Islet of Langerhans (tissue), 1 donor: ENCODE data around the gene DACH1.
A peak's percentile ranks its signal among the peaks of the same experiment; 100 is the strongest.

Experiments
- FAIRE-seq: peaks from one replicate; lab custom pipeline; 2011; peaks lifted over from hg19 to GRCh38; lab: Jason Lieb, UNC

DACH1 gene

DNA sequence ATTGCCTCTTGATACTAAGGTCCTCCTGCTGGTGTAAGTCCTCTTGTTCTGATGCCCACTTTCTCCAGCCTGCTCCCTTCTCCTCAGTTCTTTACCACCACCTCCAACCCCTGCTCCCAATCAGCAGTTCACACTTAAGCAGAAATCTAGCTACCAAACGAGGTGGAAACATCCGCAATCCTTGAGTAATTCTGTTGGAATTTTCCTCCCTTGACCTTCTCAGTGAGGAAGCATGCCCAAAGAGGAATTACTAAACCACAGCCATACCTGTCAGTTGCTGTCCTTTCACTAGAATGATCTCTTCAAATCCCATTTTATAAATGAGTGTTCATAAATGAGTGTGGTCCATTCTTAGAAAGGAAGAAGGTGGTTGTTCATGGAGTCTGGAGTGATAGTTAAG is 289.9 kb downstream of the DACH1 start:
- no peak for FAIRE-seq

DNA sequence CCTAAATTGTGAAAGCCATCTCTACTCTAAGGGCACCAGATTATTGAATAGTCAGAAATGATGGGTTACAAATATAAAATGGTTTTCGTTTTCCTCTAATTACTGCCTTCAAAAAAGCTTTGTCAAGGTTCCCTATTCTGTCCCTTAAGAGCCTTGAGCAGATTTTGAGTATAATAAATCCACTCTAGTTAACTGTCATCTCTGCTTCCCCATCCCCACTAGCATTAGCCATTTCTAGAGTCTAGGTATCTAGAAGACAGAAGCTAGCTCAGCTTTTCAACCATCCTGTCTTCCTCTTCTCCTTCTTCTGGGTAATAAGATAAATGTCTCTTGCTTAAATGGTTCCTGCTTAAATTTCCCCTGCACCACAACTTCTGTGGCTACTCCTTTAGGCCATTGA is 290.4 kb downstream of the DACH1 start:
- no peak for FAIRE-seq

DNA sequence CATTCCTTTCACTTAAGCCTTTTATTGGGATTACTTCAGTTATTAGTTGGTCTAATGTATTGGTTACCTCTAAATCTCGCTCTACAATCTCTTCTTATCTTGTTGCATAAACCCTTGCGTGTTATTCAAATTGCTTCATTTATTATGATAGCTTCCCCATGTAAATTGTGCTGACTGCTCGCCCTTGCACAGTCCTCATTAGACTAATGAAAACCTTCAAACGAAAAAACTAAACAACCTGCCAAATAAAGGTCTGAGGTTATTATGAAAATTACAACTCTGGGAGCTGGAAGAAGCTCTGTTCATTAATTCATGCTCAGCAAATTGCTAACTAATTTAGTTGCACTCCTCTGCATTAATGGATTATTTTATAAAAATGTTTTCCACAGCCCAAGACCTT is 320.1 kb downstream of the DACH1 start:
- peak; percentile 70 for FAIRE-seq

DNA sequence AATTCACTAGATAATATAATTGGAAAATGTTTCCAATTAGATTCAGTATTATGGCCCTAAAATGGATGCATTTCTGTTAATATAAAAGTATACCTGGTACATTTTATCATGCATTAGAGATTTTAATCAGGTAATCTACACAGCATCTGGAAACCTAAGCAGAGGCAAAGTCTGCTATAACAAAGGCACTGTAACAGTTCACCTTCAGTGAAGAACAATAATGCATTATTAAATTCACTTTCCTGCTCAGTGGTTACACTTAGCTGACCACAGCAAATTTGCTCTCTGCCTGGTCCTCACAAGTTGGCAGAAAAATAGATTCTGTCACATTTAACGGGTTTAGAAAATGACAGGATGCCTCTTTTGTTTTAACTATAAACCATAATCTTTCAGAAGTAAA is 326.9 kb downstream of the DACH1 start:
- FAIRE-seq = peak; percentile 82

DNA sequence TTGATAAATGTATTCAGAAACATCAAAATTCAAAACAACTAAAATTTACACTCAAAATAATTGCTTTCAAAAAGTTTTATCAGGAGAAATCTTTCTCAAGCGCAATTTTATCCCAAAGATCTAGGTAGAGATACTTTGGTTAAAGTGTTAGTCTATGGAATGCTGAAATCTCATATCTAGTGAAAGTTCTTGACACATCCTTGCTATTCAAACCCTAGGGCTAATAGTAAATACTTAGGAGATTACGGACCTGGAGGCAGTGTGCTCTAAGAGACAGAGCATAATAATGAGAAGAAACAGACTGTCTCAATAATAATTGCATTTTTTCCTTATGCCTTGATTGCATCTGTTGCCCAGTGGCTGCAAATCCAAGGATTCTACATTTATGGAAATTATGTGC is 330.8 kb downstream of the DACH1 start:
- FAIRE-seq = peak; percentile 72

DNA sequence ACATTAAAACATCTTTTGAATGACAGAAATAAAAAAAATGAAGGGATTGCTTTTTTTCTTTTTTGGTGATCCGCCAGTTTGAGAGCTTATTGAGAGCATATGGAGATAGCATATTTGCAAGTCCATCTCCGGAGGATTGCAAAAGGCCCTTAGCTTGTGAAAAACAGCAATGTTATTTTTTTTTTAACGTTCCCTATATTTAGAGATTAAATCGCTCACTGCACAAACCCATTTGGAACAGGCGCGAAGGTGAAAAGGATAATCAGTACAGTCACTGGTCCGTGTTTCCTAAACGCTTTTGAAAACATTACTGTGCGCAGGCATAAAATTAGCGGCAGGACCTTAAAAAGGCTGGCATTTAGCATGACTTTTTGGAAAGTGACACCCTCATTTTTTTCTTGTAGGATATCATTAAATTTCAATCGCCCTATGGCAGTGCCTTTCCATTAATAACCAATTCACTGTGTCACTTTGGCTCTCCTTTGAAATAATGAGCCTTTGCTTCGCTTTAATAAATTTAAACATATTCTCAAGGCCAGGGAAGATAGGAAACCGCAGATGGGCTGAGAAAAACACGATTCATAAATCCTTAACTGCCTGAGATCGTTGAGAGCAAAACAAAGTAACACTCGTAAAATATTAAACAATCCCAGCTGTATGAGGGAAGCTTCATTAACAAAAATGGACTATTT is 342.2 kb downstream of the DACH1 start:
- no peak for FAIRE-seq

DNA sequence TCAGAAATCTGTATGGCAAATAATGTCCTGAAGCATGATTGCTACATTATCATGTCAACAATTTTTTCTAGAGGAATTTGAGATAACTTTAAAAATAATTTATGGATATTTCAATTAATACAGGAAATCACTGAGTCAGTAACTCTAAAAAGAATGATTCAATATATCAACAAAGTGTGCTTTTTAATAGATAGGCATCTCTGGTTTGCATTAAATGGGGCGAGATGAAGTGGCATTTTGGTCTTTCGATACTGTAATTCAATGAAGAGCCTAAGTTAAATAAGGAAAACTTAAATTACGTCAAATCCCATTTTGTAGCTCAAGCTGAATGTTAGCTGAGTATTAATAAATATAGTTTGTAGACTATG is 342.8 kb downstream of the DACH1 start:
- FAIRE-seq = peak; percentile 96

DNA sequence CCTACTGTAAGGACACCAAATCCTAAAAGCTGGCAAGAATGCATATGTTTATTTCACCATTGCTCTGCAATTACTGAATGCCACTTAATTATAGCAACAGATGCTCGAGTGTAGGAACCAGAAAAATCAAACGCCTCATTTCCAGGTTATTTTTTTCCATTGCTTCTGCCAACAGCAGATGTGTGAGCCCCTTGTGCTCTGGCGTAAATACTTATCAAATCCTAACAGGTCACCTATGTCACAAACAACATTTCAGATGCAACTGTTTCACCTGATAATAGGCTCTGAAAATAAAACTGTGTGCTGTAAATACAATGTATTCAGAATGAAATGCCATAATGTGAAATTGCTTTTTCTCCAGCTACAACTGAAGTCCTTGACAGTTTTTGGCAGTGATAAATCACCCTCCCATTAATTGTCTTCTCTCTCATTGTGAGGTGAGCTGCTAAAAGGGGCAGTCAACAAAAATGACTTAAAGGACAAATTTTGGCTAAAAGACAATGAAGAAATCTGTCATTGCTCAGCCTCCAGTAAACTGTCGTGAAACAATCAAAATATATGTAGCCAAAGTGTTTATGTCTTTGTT is 344.0 kb downstream of the DACH1 start:
- FAIRE-seq = peak; percentile 24

DNA sequence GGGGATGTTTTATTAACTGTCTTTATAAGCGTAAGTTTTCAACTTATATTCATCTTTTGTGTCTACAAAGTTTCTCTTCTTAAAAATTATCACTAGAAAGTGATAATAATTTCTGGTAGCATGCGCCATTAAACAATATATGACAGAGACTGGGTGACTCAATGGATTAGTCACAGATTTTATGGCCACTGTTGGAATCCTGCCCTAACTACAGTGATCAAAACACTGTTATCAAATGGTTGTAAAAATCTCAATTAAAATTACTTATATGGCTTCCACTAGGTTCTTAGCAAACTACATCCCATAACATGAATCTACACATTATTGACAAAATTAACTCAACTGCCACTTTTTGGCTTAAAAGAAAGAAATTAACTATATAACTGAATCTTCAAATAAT is 350.0 kb downstream of the DACH1 start:
- no peak for FAIRE-seq

DNA sequence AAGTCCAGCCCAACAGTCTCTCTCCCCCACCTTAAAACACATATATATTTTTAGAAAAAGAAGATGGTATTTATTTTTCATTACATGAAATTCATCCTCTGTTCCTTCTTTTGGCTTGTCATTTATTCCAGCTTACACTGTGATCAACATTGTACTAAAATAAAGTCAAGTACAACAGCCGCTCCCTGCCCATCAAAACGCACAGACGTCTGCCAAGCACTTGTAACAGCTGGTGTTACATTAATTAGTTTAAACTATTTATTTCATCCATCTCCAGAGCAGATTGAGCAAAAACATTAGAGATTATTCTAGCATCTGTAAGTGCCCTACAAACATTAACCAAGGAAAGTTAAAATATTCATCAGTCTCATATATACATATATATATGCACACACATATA is 350.5 kb downstream of the DACH1 start:
- no peak for FAIRE-seq

DNA sequence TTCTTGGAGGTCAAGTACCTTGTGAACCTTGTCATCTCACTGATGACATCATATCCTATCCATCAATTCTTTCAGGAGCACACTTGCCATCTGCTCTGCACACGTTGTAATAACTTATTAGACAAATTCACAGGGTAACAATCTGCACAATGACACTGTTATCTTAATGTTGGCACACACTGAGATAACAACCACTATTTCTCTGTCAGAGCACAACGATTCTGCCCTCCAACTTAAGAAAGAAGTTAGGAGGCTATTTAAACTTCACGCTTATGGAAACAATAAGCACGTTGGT is 351.3 kb downstream of the DACH1 start:
- FAIRE-seq = no peak

DNA sequence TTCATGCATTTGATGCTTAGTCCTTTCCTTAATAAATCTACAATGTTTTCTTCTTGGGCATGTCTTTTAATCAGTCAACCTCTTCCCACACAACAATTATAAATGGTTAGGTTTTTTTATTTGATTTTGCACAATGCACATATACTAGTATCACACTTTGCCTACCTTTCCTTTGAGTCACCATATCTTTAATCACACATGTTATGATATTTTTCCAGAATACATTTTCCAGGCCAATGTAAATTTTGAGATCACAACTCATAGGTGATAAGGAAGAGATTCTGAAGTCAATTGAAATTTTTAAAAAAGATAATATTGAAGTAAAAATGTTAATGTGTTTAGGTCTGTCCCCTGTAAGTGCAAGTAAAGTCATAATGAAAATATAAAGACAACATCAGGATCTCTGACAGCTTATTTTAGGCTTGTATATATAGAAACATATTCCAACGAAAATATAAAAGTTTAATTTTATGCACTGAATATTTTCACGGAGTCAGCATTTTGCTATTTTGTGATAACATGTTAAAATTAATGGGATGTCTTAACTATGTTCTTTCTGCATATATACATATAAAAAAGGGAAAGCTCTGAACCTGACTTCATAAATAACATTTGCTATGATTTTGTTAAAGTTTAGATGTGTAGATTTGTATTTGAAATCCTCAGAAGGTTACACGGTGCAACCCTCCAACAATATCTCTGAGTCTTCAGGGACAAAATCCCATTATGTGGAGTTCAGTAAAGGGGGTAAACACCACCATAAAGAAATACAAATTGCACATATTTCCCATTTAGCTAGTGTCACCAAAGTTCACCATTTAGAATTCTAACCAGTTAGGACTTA is 351.9 kb downstream of the DACH1 start:
- FAIRE-seq = peak; percentile 61

DNA sequence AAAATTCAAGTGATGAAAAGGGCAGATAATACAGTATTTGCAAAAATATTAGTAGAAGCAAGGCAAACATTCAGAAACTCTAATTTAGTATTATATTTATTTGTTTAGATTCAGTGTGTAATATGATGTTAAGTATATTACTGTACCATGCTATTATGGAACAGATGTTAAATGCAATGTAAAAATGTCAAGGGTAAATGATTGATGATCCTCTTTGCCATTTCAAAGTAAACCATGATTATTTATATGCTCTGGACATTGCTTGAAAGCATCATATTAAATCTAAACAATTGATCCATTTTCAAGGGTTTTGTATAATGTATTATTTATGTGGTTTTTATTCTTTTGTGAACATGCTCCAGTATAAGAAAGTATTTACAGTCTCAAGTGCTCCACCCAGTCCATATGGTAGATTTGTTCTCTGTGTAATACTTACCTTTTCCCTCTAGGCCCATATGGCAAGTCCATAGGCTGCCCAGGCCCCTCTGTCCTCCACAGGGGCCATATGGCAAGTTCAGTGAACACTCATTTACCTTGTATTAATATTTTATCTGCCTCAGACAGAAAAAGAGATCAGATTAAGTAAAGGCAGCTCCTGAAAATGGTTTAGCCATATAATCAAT is 353.5 kb downstream of the DACH1 start:
- no peak for FAIRE-seq

DNA sequence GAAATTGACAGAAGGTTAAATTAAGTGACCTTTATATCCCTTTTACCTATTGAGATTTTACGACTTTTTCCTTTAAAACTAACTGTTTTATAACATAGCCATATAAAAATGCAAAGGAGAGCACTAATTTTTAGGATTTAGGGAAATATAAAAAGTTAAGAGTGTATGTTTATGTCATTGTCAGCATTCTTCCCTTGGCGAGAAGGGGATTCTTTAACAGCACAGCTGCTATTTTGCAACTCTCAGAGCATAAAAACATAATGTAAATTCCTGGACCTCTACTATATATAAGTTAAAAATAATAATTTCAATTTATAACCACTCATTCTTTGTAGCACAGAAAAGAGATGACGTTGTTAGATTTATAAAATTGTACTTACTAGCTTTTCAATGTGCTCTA is 363.2 kb downstream of the DACH1 start:
- FAIRE-seq = no peak

DNA sequence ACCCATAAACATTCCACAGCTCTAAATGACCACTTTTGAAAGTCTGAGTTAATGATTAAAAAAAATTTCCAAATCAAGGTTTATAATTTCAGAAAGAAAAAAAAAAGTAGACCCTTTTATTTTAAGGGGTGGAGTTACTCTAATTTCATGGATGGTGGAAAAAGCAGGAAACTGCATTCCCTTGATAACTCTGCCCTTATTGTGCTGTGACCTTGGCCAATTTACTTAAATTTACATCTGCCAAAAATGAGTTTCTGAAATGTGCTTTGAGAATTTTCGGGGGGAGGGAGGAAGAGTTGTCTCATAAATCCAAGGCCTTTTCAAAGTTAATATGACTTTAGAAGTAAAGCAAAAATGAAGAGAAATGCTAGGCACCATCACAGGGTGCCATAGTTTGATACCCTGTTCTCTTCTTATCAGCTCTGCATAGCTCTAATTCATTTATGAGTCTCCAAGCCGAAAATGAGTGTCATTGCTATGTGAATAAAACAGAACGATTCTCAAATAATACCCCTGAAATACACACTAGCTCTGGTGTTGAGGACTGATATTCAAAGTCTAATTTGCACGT is 367.0 kb downstream of the DACH1 start:
- no peak for FAIRE-seq

DNA sequence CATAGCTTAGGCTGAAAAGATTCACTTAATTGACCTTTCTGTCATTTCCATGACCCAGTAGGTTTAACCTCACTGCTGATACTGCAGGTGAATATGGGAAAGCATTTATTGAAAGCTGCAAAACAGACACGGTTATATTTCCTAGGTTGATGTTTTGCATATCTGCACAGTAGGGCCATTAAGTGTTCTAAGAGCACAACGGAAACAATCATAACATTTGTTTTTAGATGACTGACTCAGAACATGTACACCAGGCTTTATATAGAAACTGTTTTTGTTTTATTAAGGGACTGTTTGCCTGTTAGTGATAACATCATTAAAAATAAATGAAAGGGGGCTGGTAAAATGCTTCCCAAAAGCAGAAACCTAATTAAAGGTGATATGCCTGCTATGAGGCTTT is 367.8 kb downstream of the DACH1 start:
- FAIRE-seq = no peak

DNA sequence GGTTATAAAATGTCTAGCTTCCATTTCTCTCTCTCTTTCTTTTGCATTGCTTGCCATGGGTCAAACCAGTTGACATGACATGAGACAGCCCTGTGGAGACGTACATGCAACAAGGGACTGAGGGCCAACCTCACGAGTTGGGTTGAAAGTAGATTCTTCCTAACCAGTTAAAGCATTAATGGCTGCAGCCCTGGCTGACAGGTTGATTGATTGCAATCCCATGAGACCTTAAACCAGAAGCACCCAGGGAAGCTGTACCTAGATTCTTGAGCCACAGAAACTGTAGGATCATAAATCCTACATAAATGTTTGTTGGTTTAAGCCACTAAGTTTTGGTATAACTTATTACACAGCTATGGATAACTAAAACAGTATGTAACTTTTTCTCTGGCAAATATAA is 373.8 kb downstream of the DACH1 start:
- no peak for FAIRE-seq

DNA sequence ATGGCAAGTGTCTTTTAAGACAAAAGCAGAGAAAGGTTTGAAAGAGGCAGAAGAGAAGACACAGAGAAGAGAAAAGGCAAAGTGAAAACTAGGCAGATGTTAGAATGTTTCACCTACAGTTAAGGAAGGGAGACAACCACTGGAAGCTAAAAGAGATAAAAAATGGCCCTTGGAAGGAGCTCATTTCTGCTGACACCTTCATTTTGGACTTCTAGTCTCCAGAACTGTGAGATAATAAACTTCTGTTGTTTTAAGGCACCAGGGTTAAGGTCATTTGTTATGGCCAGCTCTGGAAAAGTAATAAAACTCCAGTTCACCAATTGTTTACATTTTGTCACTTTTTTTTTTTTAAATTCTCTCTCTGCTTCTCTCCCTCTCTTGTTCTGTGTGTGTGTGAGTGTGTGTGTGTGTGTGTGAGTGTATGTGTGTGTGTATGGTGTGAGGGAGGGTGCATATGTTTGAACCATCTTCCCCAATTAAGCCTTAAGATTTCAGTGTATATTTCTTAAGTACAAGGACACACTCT is 374.6 kb downstream of the DACH1 start:
- FAIRE-seq = no peak

DNA sequence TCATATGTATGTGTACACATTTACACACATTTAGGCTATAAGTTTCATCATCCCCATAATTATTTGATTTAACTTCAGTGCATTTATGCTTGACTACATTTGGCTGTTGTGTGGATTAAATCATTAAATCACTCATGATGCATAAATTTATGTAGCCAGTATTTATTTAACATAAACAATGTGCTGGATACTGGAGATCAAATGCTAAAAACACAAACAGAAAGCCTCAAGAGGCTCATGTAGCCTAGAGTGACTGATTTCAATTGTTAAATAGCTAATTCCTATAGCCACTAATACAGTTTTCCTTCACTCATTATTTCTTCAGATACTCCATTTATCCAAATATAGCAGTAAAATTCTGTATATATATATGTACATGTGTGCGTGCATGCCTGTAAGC is 376.0 kb downstream of the DACH1 start:
- FAIRE-seq = no peak

DNA sequence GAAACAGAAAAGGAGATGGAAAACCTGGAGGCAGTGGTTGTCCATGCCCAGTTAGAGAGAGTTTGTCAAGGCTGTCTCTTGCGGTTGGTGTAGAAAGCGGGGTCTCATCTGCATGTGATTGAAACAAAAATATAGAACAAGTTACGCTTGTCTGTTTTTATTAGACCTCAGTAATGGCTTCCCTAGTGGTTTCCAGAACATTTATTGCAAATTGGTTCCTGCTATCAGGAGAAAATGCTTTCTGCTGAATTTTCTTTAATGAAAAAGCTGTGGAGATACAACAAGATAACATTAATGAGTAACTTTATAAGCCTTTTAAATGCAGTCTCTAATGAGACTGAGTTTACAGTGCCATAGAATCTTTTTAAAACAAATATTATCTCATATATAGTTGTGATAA is 378.0 kb downstream of the DACH1 start:
- no peak for FAIRE-seq

DNA sequence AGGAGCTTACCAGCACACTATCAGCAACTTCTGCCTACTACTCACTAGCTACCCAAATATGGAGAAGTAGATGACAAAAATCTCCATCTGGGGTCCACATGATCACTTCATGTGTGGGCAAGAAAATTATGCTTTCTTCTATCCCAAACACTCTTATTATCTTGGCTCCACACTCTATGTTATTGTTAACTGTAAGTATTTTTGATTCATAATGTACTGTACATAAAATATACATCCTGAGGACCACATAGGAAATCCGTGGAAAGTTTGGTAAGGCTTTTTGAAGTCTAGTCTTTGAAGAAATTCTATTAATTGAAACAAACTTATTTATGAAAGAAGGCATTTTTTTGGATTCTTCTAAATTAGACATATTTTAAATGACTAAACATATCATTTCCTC is 378.8 kb downstream of the DACH1 start:
- FAIRE-seq = peak; percentile 45

DNA sequence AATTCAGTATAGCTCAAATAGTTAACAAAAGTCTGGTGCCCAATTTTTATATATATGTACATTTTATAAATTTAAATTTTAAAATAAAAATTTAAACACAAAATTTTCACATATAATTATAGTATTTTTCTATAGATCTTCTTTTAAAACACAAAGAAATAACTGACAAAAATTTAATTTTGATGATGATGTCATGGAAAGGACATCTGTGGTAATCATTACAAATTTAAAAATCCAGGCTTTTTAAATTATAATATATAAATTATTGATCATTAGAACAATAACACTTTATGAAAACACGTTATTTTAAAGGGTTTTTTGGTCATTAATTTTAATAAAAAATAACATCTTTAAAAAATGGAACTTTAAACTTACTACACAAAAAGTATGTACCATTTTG is 381.1 kb downstream of the DACH1 start:
- FAIRE-seq = peak; percentile 81

DNA sequence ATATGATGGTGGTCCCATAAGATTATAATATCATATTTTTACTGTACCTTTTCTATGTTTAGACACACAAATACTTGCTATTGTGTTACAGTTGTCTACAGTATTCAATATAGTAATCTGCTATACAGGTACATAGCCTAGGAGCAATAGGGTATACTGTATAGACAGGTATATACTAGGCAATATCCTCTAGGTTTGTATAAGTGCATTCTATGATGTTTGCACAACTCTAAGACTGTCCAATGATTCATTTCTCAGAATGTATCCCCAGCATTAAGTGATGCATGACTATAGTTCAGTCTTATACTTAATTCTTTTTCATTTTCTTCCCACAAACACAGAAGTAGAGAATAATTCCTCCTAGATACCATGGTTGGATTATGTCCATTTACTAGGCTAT is 383.3 kb downstream of the DACH1 start:
- FAIRE-seq = no peak
